HG02759 (cell line): Measurements from ENCODE around the gene SDCBP2.

ENCODE experiments used
- ATAC-seq: cut with Tn5 transposase; IDR thresholded peaks from one replicate; pipeline ENCODE4 v1.9.1; 2021; ENCODE audit warnings: mild to moderate bottlenecking, moderate library complexity; ENCODE audit not compliant: unreplicated experiment

The SDCBP2 gene

DNA sequence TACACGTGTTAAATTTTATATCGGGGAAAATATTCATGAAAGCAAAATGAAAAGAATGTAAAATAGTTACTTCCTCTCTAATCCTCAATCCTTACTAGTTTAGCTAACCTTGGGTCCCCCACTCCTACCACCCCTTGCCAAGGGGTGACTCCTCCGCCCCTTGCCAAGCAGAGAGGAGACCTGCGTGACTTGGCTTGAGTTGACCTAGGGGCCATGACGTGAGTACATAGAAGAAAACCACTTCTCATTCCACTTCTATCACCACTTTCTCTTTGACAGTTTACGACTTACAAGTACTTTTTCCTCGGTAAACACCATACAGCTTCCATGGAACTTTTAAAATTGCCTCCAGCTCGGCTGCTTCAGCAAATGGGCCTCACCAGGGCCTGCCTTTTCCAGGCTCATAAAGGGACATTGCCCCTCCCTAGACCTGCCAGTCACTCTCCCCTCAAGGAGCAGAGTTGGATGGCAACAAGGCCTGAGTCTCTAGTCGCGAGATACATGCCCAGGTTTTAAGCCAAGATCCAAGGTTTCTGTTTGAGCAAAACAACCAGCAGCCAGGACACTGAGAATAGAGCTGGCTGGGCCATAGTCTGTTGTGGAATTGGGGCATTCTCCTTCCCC lies 29.9 kb downstream of the SDCBP2 start:
- no peak for ATAC-seq

DNA sequence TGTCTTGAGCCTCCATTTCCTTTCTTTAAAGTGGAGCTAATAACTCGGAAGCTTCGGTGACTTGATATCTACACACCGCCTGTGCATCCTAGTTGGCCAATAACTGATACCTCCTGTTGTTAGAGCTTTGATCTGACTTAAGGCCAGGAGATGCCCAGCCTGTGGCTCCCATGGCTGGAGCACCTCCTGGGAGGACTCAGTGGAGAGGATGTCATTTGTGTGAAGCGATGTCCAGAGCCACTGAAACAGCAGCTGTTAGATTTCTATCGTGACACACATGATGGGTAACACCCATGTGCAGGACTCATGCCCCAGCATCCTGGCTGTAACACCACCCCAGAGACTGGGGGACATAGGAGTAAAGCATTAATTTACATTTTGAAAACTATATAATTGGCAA lies 30.8 kb downstream of the SDCBP2 start:
- ATAC-seq, result no peak

DNA sequence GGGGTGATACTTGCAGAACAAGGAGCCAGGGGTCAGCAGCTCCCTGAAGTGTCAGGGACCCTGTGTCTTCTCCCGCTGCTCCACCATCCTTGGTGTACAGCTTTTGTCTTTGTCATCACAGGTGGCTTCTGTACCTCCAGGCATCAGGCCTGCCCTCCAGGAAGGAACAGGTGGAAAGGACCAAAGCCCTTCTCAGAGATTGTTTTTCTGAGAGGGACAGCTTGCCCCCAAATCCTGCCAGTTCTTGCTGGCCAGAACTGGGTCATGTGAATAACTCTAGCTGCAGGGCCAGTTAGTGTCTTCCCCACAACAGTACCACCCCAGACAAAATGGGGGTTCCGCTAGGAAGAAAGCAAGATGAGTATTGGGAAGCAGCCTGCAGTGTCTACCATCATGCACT lies 31.5 kb downstream of the SDCBP2 start:
- ATAC-seq, result no peak

DNA sequence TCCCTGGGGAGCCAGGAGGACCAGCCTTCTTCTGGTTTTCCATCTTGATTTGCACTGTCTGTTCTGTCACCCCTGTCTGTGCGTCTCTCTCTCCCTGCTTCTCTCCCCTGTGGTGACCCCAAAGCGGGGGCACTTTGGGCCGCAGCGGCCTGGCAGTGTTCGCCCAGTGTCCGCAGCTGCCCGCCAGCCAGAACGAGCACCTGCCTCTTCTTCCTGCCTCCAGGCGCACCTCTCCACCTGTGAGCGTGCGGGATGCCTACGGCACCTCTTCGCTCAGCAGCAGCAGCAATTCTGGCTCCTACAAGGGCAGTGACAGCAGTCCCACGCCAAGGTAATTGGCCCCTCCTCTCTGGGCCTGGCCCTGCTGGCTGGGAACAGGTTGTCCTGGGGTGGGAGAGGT lies 32.0 kb downstream of the SDCBP2 start:
- no peak for ATAC-seq

DNA sequence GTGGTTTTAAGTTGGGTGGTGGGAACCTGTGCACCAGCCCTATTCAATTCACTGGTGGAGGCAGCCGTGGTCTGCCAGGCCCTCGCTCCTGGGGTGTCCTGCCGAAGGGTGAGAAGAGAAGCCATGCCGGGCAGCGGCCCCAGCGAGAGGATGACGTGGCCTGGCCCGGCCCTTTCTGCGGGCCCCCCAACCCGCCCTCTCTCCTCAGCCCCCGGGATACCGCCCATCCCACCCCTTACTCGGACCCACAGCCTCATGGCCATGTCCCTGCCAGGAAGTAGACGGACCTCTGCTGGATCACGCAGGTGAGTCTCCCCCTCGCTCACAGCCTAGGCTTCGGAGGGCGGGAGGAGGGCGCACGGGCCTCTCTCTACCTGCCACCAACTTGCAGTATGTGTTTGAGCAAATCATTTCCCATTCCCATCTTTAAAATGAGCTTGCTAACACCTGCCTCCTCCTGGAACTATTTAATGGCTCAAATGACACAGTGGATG lies 32.8 kb downstream of the SDCBP2 start:
- no peak for ATAC-seq

DNA sequence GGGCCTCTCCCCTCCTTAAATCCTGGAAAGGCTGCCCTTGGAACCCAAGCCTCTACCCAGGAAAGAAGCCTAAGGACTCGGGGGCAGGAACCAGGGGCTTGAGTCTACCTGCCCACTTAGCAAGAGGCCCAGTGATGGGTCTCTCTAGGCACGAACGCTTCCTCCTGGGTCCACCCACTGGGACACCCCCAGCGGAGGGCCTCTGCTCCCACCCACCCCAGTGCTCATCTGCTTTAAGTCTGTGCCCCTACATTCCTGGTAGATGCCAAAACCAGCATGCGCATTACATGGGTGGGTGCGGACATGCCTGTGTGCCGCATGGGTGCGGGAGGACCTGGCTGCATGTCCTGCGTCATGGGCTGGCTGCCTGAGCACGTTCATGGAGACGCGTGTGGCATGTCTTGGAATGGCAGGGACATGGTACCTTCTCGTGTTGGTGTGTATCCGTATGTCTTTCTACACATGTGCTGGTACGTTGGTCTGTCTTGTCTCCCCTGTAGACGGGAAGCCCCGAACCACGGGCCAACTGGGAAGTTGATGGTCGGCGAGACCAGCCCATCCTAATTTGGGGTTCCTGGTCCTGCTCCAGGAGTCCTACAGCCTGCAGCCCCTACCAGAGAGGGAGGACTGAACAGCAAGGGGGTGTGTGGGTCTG lies 33.5 kb downstream of the SDCBP2 start:
- ATAC-seq, result no peak

DNA sequence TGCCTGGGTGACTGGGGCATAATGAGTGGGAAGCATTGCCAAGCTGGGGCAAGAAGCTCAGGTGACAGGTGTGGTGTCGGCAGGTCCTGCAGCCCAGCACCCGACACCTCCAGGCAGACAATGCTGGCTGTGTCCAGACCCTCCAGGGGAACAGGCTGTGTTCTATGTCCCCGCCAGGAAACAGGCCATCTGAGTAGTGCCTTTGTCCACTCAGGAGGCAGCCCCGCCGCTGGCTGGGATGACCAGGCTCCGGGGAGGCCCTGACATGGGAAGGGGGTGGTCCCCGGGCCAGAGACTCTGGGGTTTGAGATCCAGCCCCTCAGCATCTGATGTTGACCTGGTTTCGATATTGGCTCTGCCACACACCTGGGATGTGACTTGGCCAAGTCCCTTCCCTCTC lies 34.4 kb downstream of the SDCBP2 start:
- no peak for ATAC-seq

DNA sequence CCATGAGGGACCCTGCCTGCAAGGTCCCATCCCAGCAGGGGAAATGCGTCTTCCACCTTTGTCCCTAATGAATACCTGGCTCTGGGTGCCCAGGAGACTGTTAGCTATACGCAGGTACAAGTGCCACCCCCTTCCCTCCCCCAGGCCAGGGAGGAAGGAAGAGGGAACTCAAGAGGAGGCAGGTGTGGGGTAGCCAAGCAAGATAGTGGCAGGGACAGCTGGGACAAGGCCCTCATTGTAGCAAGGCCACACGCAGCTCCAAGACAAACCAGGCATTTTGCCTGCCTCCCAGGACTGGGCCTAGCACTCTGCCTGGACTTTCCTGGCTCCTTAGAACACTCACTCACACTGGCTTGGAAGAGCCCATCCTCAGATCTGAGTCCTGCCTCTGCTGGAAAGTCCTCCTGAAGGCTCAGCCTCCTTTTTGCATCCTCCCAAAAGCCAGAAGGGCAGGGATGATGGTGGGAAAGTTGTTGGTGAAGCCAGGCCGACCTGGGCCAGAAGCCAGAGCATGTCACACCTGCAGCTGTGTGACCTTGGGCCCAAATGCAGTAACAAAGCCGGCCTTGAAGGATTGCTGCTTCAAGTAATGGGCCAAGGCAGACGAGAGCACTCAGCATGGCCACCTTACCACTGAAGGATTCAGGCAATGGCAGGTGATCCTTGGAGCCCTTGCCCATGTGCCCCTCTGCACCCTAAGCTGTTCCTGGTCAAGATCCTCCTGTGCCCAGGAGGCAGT lies 35.1 kb downstream of the SDCBP2 start:
- ATAC-seq, result no peak

DNA sequence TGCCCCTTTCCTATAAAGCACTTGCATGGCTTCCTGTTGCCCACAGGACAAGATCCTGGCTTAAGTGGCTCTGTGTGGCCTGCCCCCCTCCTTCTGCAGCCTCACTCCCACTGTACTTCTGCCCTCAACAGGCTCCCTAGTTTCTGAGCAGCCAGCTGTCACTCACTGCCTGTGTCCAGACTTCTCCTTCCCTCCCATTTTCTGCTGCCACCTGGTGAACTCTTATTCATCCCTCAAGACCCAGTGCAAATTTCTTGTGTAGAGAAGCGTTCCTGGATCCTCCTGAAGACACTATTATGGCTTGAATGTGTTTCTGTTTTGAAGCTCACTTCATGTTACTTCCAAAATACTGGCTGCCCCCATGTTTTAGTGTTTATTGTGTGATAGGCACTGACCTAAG lies 36.3 kb downstream of the SDCBP2 start:
- no peak for ATAC-seq

DNA sequence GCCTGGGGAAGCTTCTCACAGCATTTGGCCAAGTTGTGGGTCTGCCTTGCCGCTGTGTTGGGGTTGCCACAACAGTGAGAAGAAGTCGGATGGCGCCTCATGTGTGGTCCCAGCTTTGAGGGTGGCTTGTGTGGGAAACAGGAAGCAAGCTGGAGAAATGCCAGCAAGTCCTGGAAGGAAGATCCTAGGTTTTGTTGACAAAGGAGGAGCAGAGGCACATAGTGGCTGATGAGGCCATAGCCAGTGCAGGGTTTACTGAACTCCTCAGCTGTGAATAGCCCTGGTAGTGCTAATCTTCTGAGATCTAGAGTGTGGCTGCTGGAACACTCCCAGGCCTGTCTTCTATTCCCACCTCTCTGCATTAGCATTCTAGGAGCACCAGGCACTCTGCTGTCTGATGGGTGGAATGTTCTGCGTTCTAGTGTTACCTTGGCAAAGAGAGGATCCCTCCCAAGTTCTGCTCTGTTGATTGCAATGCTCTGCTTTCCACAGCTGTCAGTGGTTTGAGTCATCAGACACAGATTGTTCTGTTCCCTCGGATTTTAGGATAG lies 37.7 kb downstream of the SDCBP2 start:
- no peak for ATAC-seq

DNA sequence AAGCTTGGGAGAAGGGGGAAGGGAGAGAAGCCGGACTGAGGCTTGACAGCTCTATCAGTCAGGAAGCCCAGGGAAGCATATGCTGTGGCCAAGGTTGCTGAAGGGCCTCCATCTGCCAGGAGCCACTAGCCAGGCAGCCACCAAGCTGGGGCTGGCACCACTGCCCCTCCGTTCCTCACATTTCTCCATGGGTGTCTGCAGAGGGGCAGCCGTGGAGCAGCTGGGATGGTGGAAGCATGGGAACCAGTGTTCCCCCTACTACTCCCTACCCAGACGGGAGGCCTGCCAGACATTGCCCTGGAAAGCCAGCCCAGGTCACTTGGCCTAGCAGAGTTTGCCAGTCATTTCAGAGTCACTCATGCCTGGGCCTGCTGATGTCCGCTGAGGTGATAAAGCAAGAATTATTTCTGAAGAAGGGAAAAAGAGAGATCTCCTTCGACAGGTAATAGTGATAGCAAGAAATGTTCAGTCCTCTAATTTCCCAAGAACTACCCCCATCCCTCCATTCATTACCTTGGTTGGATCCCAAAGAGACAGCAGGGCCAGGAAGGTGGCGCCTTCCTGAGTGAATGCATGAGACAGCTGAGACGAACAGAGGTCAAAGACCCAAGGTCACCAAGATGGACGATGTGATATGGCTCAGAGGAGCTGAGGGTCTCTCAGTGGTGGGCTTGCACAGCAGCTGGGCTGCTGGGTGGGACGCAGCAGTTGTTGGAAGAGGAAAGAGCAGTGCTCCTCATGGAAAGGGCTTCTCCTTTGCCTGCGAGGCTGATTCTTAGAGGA lies 41.0 kb downstream of the SDCBP2 start:
- ATAC-seq, result no peak

DNA sequence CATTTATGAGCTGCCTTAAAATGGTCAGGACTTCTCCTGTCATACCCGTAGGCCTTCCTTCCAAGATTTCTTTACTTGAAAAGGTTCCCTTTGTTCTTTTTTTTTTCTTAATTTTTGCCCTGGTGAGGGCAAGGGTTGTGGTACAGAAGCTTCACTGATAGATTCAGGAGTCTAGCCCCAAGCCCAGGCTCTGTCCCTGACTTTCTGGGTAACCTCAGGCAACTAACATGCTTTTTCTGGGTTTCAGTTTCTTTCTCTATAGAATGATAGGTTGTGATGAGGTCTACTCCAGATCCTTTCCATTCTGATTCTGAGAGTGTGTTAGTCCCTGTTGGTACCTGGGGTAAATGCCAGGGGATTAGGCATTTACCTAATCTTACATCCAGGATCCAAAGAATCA lies 41.6 kb downstream of the SDCBP2 start:
- ATAC-seq, result no peak

DNA sequence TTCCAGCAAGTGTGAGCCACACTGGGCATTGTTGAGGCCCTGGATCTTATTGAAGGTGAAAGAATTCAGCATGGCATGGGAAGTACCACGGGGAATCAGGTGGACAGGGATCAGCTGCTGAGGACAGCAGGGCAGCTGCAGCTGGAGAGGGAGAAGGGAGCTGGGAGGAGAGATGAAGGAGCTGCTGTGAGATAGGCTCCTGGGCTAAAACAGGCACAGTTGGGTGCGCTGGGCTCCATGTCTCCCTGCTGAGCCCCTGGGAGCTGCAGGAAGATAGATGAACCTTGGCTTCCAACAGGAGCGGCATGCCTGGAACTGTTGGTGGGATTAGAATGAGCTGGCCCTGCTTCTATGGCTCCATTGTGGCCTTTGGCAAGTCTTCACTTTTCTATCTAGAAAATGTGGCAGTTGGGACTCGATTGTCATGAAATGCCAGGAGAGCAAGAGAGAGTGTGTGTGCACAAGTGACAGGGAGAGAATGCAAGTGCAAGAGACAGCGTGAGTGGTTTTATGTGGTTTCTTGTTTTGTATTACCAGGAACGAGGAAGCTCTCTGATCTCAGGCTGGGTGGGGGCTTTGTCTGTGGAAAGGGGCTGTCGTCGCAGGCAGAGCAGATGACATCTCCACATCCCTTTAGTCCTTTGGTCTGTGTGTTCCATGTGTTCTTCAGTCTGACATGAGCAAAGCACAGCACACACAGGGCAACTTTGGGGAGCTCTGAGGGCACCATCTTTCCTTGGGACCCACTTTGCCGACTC lies 42.5 kb downstream of the SDCBP2 start:
- ATAC-seq, result no peak

DNA sequence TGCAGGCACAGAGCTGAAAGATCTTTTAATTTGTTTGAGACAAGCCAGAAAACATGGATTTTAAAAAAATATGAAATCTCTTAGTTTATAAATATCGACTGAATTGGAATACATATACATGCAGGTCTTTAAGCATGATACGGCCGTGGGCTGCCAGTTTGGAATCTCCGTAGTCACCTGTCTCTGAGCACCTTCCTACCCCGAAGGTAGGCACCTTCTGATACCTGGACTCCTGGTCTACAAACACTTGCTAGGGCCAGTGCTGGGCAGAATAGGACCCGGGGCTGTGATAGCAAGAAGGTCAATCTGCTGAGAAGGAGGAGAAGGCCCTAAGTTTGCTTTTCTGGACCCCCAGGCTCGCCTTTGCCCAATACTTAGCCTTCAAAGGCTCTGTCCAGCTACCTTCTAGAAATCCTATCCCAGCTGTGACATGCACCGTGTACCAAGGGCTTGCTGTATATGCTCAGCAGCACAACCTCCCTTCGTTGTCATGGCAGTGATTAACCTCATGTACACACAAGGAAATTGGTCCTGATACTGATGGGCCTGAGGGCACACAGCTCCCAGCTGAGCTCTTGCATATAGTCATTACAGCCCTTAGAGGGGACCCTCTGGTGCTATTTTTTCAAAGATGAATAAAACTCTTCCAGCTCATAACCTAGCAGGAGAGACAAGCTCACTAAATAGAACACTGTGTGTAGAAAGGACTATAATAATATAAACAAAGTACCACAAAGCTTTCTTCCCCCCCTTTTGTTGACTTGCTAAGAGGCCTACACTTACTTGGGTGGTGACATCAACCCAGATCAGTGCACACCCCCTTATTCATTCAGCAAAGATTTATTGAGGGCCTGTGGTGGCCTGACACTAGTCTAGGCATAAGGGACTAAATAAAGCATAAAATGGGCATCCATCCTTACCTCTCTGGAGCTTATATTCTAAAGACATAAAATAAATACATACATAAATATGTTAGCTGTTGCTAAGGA lies 45.1 kb downstream of the SDCBP2 start:
- no peak for ATAC-seq

DNA sequence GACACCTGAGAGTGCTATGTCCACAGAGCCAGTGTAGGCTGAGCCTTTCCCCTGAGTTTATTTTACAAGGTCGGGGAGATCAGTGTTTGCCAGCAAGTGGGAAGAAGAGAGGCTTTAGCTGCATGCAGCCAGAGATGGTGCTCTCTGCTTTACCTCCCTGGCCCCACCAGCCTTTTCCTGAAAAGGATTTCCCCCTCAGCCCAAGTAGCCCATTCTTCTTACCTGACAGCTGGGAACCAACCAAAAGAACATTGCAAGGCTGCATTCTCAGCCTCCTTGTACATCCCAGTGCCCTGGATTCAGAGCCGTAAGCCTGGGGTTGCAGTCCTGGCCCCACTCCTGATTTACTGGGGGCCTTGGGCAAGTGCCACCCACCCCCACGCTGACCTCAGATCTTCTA lies 46.0 kb downstream of the SDCBP2 start:
- no peak for ATAC-seq

DNA sequence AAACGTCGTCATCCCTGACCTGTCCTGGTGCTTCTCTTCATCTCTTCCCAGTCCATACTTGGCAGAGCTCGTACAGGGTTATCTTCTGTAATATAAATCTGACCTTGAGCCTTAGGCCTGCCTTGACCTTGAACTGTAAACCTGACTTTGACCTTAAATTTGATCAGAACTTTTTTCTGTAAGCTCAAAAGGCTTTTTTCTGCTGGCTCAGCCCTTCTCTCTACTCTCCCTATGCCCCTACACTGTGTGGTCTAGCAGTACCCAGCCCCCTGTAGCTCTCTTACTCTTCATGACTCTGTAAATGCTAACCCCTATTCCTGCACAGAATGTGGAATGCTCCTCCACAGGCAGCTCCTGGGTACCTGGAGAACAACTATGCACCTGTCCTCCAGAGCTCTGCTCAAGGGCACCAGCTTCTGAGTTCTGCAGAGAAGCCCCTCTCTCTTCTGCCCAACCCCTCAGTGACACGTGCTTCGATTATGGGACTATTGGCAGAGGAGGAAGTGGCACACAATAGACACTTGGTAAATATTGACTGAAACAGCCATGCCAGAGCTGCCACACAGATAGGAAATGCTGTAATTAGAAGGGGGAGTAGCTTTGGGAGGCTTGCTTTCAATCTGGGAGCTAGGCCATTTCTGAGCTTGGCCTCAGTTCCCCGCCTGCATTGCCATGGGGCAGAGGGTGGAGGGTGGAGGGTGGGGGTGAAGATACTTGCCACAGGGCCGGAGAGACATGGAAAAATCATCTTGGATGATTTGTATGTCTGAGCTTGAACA lies 47.5 kb downstream of the SDCBP2 start:
- no peak for ATAC-seq

DNA sequence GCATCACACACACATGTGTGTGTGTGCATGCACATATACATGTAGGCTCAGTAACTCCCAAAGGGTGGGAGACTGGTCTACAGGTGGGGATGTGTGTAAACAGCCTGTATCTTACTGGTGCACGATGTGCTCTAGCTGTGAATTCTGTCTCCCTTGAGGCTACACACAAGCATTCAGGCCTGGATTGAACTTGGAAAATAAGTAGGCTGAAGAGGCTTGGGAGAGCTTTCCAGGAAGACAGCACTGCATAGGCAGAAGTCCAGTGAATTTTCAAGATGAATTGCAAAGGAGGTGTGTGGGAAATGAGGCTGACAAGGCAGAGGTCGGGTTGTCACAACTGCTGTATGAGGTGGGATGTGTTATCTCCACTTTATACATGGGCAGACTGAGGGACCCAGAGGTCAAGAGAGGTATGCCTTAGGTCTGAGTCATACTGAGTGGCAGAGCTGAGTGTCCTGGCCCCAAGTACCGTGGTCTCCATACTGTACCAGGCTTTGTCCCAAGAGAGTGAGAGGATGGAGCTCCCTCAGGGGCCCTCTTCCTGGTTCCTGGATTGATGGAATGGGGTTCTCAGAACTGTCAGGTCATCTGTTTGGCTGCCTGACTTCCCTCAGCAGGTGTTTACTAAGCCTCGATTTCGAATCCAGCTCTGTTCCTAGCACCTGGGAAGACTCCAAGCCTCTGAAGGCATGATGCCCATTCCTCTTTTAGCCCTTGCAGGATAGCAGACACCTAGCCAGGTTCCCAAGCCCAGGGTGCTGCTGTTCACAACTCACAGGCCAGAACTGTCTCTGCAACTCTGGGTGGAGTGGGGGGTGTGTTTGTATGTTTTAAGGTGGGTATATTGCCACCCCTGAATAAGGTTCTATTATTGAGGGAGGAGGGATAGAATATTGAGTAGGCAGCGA lies 48.5 kb downstream of the SDCBP2 start:
- no peak for ATAC-seq
